ENCODE results near the gene DNAJC18.
A peak's percentile ranks its signal among the peaks of the same experiment; 100 is the strongest.
"Not testable (repeated sequence)": the region's sequence is repeated elsewhere in the genome, so short reads cannot be mapped to it uniquely, and the experiment has no call there.

Gene DNAJC18

GRCh38 chr5:139414581-139415130, 24.7 kb downstream of the DNAJC18 start:
- no peak for DNase-seq (ENCODE audit: low read depth)
- no peak overlapping the region for H3K4me3 ChIP-seq (ENCODE audit: low read length)
- TF ChIP-seq CTCF (conservative IDR thresholded peaks at IDR 0.05; ENCODE audit: low read length) = no peak

DNA sequence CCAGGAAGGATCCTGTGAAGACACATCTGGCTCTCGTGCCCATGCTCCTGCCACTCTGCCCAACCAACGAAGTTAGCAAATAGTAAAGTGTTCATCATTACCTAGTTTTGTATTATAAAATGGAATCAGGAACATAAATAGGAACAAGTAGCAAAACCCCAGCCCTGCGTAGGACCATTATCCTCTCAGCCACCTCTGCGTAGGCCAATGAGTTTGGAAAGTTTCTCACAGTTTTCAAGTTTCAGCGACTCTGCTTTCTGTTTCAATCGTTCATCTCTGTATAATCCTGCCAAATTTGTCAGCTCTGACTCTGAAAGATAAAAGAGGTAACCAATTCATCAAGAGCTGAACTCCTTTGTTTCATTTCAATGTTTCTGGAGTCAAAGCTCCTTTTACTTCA, 25.4 kb downstream of the DNAJC18 start:
- DNase-seq (ENCODE audit: low read depth) = no peak
- TF ChIP-seq CTCF (conservative IDR thresholded peaks at IDR 0.05; ENCODE audit: low read length) = no peak
- no peak overlapping the region for H3K4me3 ChIP-seq (ENCODE audit: low read length)

- TF ChIP-seq CTCF (conservative IDR thresholded peaks at IDR 0.05; ENCODE audit: low read length) = no peak
- no peak overlapping the region for H3K4me3 ChIP-seq (ENCODE audit: low read length)
- no peak for DNase-seq (ENCODE audit: low read depth)
Measured at GRCh38 chr5:139413153-139413552, 26.2 kb downstream of the DNAJC18 start.

- H3K4me3 ChIP-seq (ENCODE audit: low read length) = no peak overlapping the region
- DNase-seq (ENCODE audit: low read depth) = peak; percentile 58
- no peak for TF ChIP-seq CTCF (conservative IDR thresholded peaks at IDR 0.05; ENCODE audit: low read length)
Measured at GRCh38 chr5:139410993-139411828, 28.1 kb downstream of the DNAJC18 start.

DNA sequence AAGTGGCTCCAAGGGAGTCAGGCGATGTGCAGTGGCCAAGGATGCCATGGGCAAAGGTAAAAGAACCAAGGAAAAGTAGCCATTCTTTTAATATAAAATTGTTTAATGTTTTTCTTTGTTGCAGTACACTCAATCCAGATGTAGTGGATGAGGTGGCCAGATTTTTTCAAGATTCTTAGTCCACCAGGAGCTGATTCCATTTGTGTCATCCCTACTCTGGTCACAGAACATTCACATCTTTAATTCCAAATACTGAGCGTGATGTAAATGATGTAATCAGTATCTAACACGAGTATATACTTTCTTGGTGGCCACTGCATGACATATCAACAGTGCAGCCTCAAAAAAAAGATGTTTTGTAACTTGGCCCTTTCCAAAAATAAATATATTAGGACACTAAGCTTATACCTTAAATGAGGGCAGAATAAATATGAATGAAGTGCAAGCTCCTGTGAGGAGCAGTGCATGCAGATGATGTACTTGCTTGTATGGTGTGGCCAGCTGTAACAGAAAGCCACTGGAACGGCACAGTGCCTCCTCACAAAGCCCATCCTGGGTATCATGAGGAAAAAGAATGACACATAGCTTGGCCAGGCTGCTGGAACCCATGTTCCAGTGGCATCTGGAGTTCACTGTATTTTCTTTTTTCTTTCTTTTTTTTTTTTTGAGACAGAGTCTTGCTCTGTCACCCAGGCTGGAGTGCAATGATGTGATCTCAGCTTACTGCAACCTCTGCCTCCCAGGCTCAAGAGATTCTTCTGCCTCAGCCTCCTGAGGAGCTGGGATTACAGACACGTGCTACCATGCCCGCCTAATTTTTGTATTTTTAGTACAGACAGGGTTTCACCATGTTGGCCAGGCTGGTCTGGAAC, 29.0 kb downstream of the DNAJC18 start:
- TF ChIP-seq CTCF (conservative IDR thresholded peaks at IDR 0.05; ENCODE audit: low read length) = no peak
- peak; percentile 39 for DNase-seq (ENCODE audit: low read depth)

DNA sequence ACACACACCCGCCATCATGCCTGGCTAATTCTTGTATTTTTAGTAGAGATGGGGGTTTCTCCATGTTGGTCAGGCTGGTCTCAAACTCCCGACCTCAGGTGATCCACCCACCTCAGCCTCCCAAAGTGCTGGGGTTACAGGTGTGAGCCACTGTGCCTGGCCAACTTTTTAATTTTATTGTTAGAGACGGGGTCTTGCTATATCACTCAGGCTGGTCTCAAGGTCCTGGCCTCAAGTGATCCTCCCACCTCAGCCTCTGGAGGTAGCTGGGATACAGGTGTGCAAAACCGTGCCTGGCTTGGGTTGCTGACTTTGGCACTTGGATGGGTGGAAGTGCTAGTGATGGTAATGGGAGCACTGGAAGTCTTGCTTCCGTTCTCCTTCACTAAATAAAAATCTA, 30.2 kb downstream of the DNAJC18 start:
- H3K4me3 ChIP-seq (ENCODE audit: low read length); DNase-seq (ENCODE audit: low read depth): not testable (repeated sequence)

More for the DNA sequence above, 29.0 kb downstream of the DNAJC18 start:
- H3K4me3 ChIP-seq (ENCODE audit: low read length) = no peak overlapping the region

- no peak overlapping the region for H3K4me3 ChIP-seq (ENCODE audit: low read length)
- no peak for TF ChIP-seq CTCF (conservative IDR thresholded peaks at IDR 0.05; ENCODE audit: low read length)
- DNase-seq (ENCODE audit: low read depth) = no peak
Measured at GRCh38 chr5:139408191-139408590, 31.1 kb downstream of the DNAJC18 start.

Measured in AG10803 (cell line).